GM19438 (cell line): ENCODE data around the gene MRPL3.
A peak's percentile ranks its signal among the peaks of the same experiment; 100 is the strongest.

Experiments
- ATAC-seq: cut with Tn5 transposase; IDR thresholded peaks from one replicate; pipeline ENCODE4 v1.9.1; 2021; ENCODE audit warnings: low read depth; ENCODE audit not compliant: unreplicated experiment

The MRPL3 gene

GRCh38 chr3:131502530-131503319 lies at the start of gene MRPL3:
TSS of gene MRPL3 (minus strand) at chr3:131502971. CDS start at chr3:131502821, 150 bp downstream.
- peak; percentile 96 for ATAC-seq

DNA sequence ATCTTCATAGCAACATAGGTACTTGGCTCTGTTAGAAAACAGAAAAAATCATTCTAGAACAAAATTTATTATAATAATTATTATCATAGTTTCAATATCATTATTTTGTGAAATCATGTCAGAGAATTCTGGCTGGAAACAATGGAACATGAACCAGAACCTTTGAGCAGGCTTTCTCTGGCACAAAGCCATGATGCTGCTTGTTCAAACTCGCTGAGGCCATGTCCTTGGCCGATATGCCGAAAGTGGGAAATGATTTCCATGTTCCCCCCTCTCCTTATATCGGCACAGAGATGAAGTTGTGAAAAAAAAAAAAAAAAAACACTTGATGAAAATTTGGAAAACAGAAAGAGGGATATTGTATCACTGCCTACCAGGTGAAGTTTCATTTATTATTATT lies 49.0 kb upstream of the MRPL3 start:
- no peak for ATAC-seq

DNA sequence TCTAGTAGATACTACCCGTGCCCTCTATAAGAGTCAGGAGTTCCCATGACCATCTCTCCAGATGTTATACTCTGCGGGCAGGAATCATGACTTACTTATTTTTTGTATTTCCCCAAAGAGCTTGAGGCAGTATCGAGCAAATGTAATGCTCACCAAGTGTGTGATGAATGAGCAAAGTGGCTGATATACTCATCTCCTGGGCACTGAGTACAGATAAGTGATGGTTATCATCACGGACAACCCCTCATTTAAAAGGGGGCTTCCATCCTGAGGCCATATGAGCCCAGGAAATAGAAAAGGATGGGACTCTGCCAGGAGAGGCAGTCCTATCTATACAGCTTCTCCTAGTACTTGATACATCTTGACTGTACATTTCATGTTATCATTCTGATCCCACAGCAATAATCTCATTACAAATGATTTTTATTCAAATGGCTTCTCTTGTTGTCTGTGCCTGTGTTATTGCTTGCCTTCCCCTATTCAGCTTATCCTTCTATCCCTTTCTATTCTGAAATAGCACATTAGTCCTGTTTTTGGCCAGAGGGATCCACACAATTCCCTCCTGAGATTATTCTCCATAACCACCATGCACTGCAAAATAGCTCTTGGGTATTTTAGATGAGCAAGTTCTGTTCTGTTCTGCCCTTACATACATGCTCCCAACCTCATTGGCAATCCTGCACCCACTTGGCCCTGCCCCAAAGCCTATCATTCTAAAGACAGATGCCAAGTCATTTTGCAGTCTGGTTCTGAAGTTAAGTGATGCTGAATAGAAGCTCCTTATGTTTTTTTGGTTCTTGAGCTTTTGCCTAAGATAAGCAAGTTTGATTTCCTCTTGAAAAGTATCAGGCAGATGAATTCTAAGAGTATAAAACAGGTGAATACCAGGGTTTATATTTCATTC lies 48.0 kb upstream of the MRPL3 start:
- no peak for ATAC-seq

DNA sequence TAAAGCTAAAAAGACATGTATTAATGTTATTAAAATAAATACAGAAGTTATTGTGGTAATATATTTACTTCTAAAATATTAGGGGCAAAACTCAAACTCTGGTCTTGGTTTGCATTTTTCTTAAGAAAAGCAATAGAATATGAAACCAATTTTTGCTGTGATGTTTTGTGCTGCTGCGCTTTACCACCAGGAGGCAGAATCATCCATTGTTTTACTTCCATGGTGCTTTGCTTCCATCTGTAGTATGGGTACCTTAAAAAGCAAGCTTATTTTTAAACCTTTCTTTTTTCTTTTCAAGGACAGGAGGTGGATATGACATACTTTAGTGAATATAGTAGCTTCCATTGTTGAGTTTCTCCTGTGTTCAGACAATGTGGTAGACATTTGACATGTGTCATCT lies 46.6 kb upstream of the MRPL3 start:
- no peak for ATAC-seq

GRCh38 chr3:131547585-131547984 lies 44.8 kb upstream of the MRPL3 start:
- no peak for ATAC-seq

- no peak for ATAC-seq
These were observed 43.7 kb upstream of the MRPL3 start for GRCh38 chr3:131546441-131546840.

DNA sequence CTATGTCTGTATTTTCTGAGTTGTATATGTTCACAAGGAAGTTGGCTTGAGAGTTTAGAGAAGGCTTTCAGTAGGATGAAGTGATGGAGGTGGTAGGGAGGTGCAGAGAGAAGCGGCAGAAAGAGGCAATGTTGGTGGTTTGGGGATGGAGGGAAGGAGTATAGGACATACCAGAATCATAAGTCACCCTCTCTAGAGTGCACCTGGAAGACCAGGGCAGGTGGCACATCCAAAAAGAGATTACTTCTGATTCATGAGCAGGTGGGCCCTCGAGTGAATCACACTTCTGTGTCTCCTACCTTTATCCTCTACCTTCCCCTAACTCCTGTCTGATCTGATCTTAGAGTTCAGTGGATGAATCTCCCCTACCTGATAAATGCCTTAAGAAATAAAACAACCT lies 41.8 kb upstream of the MRPL3 start:
- no peak for ATAC-seq

DNA sequence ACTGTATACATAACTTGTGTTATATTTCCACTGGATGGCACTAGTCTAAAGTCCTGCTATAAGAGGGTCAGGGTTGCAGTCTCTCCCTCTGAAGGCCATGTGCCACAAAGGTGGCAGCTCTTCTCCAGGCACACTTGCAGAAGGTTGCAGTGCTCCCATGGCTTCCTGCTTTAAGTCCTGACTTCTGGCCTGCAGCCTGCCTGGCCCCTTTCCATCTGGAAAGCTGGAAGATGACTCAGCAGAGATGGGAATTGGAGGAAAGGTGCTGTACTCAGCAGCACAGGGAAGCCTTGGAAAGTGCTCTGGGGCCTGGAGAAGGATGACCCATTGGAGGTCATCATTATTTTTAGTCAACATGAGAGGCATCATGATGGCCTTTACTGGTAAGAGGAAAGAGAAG lies 40.9 kb upstream of the MRPL3 start:
- no peak for ATAC-seq

DNA sequence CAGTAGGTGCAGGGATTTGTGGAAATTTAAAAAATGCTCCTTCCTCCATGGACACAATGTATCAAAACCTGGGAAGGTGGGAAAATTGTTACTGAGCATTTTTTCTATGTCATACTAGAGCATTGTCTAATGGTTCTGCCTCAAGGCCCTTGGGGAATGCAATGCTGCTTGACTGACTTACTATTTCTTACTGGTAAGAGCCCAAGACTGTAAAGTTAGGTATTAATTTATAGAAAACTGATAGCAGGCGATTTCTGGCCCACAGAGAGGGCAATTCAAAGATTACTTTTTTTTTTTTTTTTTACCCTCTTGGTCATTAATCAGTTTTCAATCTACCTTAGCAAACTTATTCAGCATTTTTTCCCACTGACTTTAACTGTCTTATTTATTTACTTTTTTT lies 38.5 kb upstream of the MRPL3 start:
- ATAC-seq: no peak

DNA sequence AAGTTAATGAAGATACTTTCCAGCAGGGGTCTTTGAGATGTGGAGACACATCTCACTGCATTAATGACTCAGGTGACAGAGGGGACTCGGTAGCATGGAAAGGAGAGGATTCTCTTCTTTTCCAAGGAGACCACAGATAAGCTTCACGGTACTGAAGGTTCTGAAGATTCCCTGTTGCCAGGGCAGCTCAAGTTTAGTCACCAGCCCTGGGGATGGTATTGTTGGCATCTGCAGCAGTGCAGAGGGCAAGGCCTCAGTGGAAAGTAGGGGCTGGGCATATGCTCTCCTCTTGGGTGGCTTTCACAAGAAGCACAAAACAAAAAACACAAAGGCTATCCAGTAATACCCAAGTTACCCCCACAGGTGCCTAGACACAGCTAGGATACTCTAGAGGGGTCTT lies 38.0 kb upstream of the MRPL3 start:
- ATAC-seq: no peak

GRCh38 chr3:131540143-131540542 lies 37.4 kb upstream of the MRPL3 start:
- ATAC-seq: no peak

DNA sequence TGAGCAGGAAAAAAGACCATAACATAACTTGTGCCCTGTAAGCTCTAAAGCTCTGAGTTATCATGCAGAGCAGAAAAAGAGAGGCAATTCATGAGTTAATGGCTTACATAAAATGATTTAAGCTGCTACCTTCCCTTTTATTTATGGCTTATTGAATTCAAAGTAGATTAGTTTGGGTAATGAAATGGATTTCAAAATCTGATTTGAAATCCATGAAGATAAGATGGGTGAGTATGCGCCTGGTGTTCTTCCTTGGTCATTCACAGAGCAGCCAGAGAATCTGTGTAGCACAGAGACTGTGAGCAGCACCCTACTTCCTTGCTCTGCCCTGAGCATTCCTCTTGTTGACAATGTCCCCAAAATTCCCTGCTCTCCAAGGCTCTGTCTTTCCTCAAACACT lies 36.2 kb upstream of the MRPL3 start:
- ATAC-seq: no peak

DNA sequence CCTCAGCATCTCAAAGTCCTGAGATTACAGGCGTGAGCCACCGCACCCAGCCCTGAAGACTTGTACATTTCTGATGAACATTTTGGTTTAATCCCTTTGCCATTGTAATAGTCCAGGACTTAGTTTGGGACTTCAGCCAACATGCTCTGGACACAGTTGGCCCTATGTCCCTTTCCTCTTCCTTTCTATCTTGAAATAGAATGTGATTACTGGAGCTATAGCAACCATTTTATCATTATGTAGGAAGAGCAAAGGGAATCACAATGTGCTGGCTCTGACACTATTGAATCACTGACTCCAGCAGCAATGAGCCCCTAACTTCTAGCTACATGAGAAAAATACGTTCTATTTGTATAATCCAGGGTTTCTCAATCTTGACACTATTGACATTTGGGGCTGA lies 34.8 kb upstream of the MRPL3 start:
- ATAC-seq: no peak

DNA sequence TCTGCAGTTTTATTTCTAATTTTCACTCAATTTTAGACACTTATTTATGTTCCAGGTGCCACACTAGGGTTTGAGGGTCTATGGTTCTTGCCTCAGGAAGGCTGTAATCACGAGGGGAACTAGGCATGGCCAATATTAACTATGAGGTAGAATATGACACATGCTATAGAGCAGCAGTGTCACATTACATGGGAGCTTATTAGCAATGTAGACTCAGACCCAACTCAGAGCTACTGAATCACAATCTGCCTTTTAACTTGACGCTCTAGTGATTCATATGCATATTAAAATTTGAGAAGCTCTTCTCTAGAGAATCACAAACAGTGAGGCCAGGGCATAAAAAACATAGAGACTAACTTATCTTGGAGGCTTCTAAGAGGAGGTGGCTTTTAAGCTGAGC lies 32.8 kb upstream of the MRPL3 start:
- ATAC-seq: no peak

DNA sequence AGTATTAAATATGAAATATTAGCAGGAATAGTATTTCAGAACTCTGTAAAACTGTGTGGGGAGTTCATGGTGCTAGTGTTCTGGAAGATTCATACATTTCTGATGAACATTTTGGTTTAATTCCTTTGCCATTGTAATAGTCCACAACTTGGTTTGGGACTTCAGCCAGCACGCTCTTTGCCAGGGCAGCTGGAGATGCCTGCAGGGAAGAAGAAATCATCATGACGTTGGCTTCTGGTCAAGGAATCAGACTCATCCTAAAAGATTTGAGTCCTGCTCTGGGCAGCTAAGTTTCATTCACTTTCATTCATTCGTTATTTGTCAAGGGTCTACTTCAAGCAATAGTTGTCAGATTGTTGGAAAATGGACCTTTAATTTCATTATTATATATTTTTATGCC lies 32.4 kb upstream of the MRPL3 start:
- no peak for ATAC-seq

DNA sequence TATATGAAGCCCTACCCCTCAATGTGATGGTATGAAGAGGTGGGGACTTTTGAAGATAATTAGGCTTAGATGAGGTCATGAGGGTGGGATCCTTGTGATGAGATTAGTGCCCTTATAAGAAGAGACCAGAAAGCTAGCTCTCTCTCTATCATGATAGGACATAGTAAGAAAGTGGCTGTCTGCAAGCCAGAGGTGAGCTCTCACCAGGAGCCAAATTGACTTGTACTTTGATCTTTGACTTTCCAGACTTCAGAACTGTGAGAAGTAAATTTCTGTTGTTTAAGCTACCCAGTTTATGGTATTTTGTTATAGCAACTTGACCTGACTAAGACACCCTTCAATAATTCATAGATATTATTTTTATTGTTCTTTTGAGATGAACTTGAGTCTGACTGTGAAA lies 29.9 kb upstream of the MRPL3 start:
- no peak for ATAC-seq

- ATAC-seq: no peak
These were observed 28.1 kb upstream of the MRPL3 start for GRCh38 chr3:131530843-131531242.

DNA sequence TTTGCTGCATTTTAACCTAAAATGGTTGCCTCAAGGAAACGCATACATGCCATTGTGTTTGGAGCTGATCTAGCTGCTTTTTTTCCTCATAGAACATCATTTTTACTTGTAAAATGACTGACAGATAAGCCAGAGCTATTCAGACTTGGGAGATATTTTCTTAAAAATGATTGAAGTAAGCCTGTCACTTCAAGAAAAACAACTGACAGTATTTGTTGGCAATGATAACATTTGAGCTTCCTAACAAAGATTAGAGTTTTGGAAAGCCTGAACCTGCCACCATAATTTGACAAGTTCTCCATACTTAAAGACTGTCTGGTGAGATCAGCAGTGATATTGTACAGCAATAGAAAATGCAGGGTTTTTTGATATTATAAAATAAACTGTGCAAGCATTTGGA lies 27.6 kb upstream of the MRPL3 start:
- no peak for ATAC-seq

DNA sequence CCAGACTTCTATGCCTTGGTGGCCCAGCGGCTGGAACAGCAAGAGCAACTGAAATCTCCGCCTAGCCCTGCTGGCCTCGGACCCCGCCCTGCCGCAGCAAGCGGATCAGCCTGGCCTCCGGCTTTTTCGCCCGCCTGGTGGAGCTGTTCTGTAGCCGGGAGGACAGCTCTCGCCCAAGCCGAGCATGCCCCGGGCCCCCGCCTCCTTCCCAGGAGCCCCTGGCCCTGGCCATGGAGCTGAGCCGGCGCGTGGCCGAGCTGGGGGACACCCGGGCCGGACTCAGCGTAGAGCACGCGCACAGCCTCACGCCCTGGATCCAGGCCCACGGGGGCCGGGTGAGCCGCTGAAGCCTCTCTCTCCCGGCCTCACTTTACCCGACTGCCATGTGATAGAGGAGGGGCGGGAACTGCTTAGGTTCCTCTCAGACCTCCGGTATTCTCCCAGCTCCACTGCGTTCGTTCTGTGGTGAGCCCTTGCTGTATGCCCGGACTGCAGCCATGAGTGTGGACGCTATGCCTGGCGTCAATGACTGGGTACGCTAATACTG lies 24.1 kb upstream of the MRPL3 start:
- ATAC-seq: no peak

- ATAC-seq: no peak
These were observed 15.9 kb upstream of the MRPL3 start for GRCh38 chr3:131518680-131519079.

- ATAC-seq: no peak
These were observed 2.6 kb upstream of the MRPL3 start for GRCh38 chr3:131505421-131505820.

DNA sequence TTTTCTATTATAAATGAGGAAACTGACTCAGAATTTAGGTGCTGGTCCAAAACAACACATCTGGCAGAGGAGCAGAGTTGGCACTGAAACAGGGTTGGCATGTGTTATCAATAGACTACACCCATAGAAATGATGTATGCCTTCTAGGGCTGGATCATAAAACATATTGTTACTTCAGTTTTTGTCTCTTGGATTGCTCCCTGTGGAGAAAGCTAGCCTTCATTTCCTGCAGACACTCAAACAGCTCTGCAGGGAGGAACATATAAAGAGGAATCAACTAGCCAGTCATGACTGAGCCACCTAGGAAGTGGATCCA lies 507 bp upstream of the MRPL3 start:
- no peak for ATAC-seq
